ENCODE measurements around the gene PITX1.

- TF ChIP-seq CTCF (IDR thresholded peaks at IDR 0.05) (no peak), POLR2A (IDR thresholded peaks at IDR 0.05) (no peak)
Observed at GRCh38 chr5:135036405-135036804, 2.4 kb upstream of the PITX1 start.

Measured in right lobe of liver (tissue), 4 donors.